Measurements from ENCODE around the gene SLC25A1. TPM values are rescaled to one million over a fixed set of nuclear protein-coding genes. Genes with fewer than 3 reads are reported as not detected.

The SLC25A1 gene
- total RNA-seq, 1 experiment from 2014 or later = 120 TPM

GRCh38 chr22:19142394-19142793 is 36.1 kb downstream of the SLC25A1 start:
- no peak for TF ChIP-seq CTCF (IDR thresholded peaks at IDR 0.05; ENCODE audit: unreplicated experiment)
- Mint-ChIP-seq H3K27me3 (ENCODE audit: unreplicated experiment) (peaks cover 16% of the 10 kb centered on the region), H3K36me3 (ENCODE audit: insufficient read depth, unreplicated experiment) (peaks cover 14% of the 10 kb centered on the region), H3K27ac (ENCODE audit: unreplicated experiment) (no peak overlapping the region), H3K9me3 (ENCODE audit: low read depth, unreplicated experiment) (no peaks in the 10 kb centered on the region), H3K4me3 (ENCODE audit: low read depth, unreplicated experiment) (no peak overlapping the region), H3K4me1 (ENCODE audit: low read depth, unreplicated experiment) (peaks cover 11% of the 10 kb centered on the region)
- CTCF ChIA-PET = no interaction called here
- no peak for DNase-seq
- intact Hi-C loops (cut with micrococcal nuclease; ENCODE audit: unreplicated experiment) = no loop called here
- BruUV-seq (replicated peaks) = no TSS peak

- peaks cover 11% of the 10 kb centered on the region for H3K4me1 Mint-ChIP-seq (ENCODE audit: low read depth, unreplicated experiment)
- H3K36me3 Mint-ChIP-seq (ENCODE audit: insufficient read depth, unreplicated experiment) = peaks cover 30% of the 10 kb centered on the region
- no peak overlapping the region for H3K4me3 Mint-ChIP-seq (ENCODE audit: low read depth, unreplicated experiment)
- no TSS peak for BruUV-seq (replicated peaks)
- no peak for TF ChIP-seq CTCF (IDR thresholded peaks at IDR 0.05; ENCODE audit: unreplicated experiment)
- H3K9me3 Mint-ChIP-seq (ENCODE audit: low read depth, unreplicated experiment) = no peaks in the 10 kb centered on the region
- intact Hi-C loops (cut with micrococcal nuclease; ENCODE audit: unreplicated experiment) = no loop called here
- no peak overlapping the region for H3K27ac Mint-ChIP-seq (ENCODE audit: unreplicated experiment)
- H3K27me3 Mint-ChIP-seq (ENCODE audit: unreplicated experiment) = no peaks in the 10 kb centered on the region
- no peak for DNase-seq
- CTCF ChIA-PET = no interaction called here
Observed at GRCh38 chr22:19139974-19140373, 38.6 kb downstream of the SLC25A1 start.

GRCh38 chr22:19139001-19139356 is 39.6 kb downstream of the SLC25A1 start:
- CTCF ChIA-PET = no interaction called here
- TF ChIP-seq CTCF (IDR thresholded peaks at IDR 0.05; ENCODE audit: unreplicated experiment) = no peak
- Mint-ChIP-seq H3K9me3 (ENCODE audit: low read depth, unreplicated experiment) (no peaks in the 10 kb centered on the region), H3K4me3 (ENCODE audit: low read depth, unreplicated experiment) (no peak overlapping the region), H3K36me3 (ENCODE audit: insufficient read depth, unreplicated experiment) (peaks cover 25% of the 10 kb centered on the region), H3K27me3 (ENCODE audit: unreplicated experiment) (no peaks in the 10 kb centered on the region), H3K27ac (ENCODE audit: unreplicated experiment) (no peak overlapping the region), H3K4me1 (ENCODE audit: low read depth, unreplicated experiment) (peaks cover 6% of the 10 kb centered on the region)
- DNase-seq = no peak
- intact Hi-C loops (cut with micrococcal nuclease; ENCODE audit: unreplicated experiment) = no loop called here
- no TSS peak for BruUV-seq (replicated peaks)

GRCh38 chr22:19138217-19139000 is 40.1 kb downstream of the SLC25A1 start:
- peaks cover under 1% of the 10 kb centered on the region for H3K4me1 Mint-ChIP-seq (ENCODE audit: low read depth, unreplicated experiment)
- TF ChIP-seq CTCF (IDR thresholded peaks at IDR 0.05; ENCODE audit: unreplicated experiment) = no peak
- intact Hi-C loops (cut with micrococcal nuclease; ENCODE audit: unreplicated experiment) = no loop called here
- DNase-seq = no peak
- H3K36me3 Mint-ChIP-seq (ENCODE audit: insufficient read depth, unreplicated experiment) = peaks cover 25% of the 10 kb centered on the region
- no peak overlapping the region for H3K27ac Mint-ChIP-seq (ENCODE audit: unreplicated experiment)
- CTCF ChIA-PET = no interaction called here
- no peaks in the 10 kb centered on the region for H3K27me3 Mint-ChIP-seq (ENCODE audit: unreplicated experiment)
- no TSS peak for BruUV-seq (replicated peaks)
- H3K9me3 Mint-ChIP-seq (ENCODE audit: low read depth, unreplicated experiment) = no peaks in the 10 kb centered on the region
- no peak overlapping the region for H3K4me3 Mint-ChIP-seq (ENCODE audit: low read depth, unreplicated experiment)
